GM06990 (cell line): ENCODE measurements around the gene BBS9.

Source experiments
- DNase-seq: peaks from one replicate; pipeline ENCODE4 v3.0.0-alpha.2; 2011; ENCODE audit not compliant: insufficient read length; ENCODE audit errors: extremely low read depth
- H3K27me3 ChIP-seq: replicated peaks from 2 replicates; pipeline ENCODE4 v1.6.0; 2011; ENCODE audit warnings: low read length; ENCODE audit not compliant: control insufficient read depth, insufficient read depth
- H3K36me3 ChIP-seq: 2 replicates; pipeline ENCODE4 v1.5.1; 2011; ENCODE audit warnings: low read length; ENCODE audit not compliant: control insufficient read depth, insufficient read depth
- H3K4me3 ChIP-seq: replicated peaks from 2 replicates; pipeline ENCODE4 v1.5.1; 2011; ENCODE audit warnings: low read depth, mild to moderate bottlenecking, control low read depth, low read length
- TF ChIP-seq, protein P1 (sequence below): IDR thresholded peaks from 2 replicates; pipeline ENCODE4 v1.5.1; 2011; ENCODE audit warnings: low read length, control low read depth, mild to moderate bottlenecking, inconsistent platforms; ENCODE audit not compliant: insufficient read depth, poor library complexity, severe bottlenecking

BBS9 gene

DNA sequence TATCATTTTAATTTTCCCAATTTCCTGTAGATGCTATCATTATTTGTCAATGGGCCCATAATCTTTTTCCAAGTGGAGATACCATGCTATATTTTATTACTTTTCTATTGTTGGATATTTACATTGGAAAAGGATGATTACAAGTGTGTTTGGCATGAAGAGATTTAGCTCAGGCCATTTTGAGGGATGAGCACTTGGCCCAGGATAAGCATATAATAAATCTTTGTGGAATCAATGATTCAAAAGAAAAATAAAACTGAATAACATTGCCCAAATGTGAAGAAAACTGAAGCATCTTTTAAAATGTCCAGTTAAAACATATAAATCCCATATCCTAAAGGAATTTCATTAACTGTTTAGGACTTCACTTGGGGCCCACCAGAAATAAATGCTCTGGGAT lies 515.1 kb downstream of the BBS9 start:
- Histone ChIP-seq H3K36me3 (no peaks in the 10 kb centered on the region), H3K27me3 (no peaks in the 10 kb centered on the region), H3K4me3 (no peak overlapping the region)
- no peak for DNase-seq
- TF ChIP-seq, protein P1, sequence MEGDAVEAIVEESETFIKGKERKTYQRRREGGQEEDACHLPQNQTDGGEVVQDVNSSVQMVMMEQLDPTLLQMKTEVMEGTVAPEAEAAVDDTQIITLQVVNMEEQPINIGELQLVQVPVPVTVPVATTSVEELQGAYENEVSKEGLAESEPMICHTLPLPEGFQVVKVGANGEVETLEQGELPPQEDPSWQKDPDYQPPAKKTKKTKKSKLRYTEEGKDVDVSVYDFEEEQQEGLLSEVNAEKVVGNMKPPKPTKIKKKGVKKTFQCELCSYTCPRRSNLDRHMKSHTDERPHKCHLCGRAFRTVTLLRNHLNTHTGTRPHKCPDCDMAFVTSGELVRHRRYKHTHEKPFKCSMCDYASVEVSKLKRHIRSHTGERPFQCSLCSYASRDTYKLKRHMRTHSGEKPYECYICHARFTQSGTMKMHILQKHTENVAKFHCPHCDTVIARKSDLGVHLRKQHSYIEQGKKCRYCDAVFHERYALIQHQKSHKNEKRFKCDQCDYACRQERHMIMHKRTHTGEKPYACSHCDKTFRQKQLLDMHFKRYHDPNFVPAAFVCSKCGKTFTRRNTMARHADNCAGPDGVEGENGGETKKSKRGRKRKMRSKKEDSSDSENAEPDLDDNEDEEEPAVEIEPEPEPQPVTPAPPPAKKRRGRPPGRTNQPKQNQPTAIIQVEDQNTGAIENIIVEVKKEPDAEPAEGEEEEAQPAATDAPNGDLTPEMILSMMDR: no peak

- no peaks in the 10 kb centered on the region for H3K36me3 ChIP-seq
- H3K4me3 ChIP-seq: no peak overlapping the region
- no peak for DNase-seq
- no peaks in the 10 kb centered on the region for H3K27me3 ChIP-seq
- TF ChIP-seq, protein P1: no peak
These were observed 515.7 kb downstream of the BBS9 start for GRCh38 chr7:33645104-33645503.

DNA sequence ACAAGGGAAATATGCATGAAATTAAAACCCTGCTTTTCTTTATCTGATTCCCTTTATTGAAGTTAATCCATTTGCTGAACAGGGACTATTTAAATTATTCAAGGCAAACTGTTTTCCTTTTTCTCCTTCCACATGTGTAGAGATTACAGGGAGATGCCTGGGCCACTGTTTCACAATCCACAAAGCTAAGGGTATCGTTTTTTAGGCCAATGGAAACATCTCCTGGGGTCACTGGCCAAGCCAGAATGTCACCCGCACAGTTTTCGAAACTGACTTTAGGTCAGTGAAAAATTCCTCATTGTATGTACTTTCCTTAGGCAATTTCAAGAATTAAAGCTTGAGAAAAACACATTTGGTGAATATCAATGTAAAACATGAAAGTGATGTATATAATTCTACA lies 516.8 kb downstream of the BBS9 start:
- no peaks in the 10 kb centered on the region for H3K36me3 ChIP-seq
- DNase-seq: no peak
- TF ChIP-seq, protein P1: no peak
- no peaks in the 10 kb centered on the region for H3K27me3 ChIP-seq
- no peak overlapping the region for H3K4me3 ChIP-seq

DNA sequence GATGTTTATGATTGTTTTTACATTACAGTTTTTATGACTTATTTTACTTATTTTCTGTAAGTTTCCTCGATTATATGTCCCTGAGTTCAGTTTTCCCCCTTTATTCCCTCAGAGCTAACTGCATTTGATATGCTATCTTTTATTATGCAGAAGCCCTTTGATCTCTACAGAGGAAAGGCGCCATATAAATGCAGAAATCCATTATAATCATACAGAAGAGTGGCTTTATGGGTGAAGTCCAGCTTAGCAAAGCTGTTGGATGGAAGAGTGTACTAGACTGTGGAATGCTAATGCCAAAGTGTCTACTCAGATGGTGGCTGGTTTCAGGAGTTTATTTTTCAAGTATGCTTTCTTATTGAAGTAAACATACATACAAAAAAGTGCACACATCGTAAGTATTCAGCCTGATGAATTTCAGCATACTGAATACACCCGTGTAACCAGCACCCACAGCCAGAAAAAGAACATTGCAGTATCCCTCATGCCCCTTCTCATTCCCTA lies 517.6 kb downstream of the BBS9 start:
- H3K4me3 ChIP-seq: no peak overlapping the region
- H3K36me3 ChIP-seq: no peaks in the 10 kb centered on the region
- DNase-seq: no peak
- no peaks in the 10 kb centered on the region; the same call in 1 of the 2 replicates for H3K27me3 ChIP-seq
- TF ChIP-seq, protein P1: no peak

- no peak for DNase-seq
- Histone ChIP-seq H3K4me3 (no peak overlapping the region), H3K27me3 (no peaks in the 10 kb centered on the region; the same call in none of the 2 replicates), H3K36me3 (no peaks in the 10 kb centered on the region)
- TF ChIP-seq, protein P1: no peak
These were observed 520.4 kb downstream of the BBS9 start for GRCh38 chr7:33649476-33650441.
